ENCODE measurements around the gene B4GALNT4.
"Not testable (repeated sequence)": the region's sequence is repeated elsewhere in the genome, so short reads cannot be mapped to it uniquely, and the experiment has no call there.

The B4GALNT4 gene

DNA sequence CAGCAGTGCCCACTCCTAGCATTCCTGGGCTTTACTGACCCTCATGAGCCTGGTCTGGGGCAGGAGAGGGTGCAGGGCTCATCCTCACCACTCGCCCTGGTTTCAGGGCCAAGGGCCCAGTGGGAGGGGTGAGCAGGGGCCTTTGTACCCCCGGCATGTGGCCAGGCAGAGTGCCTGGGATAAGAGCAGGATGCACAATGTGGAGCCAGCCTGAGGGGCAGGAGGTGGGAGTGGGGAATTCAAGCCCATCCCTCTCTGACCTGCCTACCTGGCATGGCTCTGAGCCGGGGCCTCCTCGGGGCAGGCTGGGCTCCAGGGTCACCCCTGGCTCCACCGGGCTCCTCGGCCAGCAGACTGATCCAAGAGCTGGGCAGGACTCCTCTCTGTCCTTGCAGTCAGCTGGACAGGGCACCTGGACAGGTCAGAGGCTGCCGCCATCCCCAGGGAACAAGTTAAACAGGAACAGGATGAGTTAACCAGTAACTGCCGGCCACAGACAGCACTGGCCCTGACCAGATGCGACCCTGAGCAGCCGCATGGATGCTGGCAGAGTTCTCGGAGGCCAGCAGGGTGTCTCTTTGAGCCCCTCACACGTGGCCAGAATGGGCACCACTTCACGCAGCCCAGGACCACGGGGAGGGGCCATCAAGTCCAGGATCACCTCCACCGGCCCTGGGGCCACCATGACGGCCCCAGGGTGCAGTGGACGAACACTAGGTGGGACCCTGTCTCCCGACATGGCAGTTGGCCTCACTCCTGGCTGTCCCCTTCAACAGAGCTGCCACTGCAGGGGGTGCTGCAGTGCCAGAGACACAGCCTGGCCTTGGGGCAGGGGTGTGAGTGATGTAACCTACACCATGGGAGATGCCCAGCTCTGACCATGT, 40.5 kb downstream of the B4GALNT4 start:
- DNase-seq = no peak

DNA sequence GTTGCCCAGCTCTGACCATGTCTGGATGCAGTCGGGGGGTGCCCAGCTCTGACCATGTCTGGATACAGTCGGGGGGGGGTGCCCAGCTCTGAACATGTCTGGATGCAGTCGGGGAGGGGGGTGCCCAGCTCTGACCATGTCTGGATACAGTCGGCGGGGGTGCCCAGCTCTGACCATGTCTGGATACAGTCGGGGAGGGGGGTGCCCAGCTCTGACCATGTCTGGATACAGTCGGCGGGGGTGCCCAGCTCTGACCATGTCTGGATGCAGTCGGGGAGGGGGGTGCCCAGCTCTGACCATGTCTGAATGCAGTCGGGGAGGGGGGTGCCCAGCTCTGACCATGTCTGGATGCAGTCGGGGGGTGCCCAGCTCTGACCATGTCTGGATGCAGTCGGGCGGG, 41.4 kb downstream of the B4GALNT4 start:
- not testable (repeated sequence) for DNase-seq

DNA sequence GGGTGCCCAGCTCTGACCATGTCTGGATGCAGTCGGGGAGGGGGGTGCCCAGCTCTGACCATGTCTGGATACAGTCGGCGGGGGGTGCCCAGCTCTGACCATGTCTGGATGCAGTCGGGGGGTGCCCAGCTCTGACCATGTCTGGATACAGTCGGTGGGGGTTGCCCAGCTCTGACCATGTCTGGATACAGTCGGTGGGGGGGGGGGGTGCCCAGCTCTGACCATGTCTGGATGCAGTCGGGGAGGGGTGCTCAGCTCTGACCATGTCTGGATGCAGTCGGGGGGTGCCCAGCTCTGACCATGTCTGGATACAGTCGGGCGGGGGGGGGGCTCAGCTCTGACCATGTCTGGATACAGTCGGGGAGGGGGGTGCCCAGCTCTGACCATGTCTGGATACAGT, 42.2 kb downstream of the B4GALNT4 start:
- not testable (repeated sequence) for DNase-seq

DNA sequence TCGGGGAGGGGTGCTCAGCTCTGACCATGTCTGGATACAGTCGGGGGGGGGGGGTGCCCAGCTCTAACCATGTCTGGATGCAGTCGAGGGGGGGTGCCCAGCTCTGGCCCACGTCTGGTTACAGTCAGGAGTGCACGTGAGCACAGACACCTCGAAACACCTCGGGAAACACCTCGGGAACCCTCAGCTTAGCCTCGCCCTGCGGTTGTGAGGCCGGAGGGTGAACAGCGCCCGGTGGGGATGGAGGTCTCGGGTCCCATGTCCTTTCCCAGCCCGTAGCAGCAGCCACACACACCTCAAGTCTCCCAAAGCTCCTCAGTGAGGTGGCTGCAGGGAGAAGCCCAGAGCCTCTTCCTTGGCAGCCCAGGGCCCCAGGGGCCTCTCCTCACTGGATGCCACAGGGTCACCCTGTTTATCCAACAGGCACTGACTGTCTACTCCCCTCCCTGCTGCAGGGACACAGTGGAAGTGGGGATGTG, 43.4 kb downstream of the B4GALNT4 start:
- no peak for DNase-seq

DNA sequence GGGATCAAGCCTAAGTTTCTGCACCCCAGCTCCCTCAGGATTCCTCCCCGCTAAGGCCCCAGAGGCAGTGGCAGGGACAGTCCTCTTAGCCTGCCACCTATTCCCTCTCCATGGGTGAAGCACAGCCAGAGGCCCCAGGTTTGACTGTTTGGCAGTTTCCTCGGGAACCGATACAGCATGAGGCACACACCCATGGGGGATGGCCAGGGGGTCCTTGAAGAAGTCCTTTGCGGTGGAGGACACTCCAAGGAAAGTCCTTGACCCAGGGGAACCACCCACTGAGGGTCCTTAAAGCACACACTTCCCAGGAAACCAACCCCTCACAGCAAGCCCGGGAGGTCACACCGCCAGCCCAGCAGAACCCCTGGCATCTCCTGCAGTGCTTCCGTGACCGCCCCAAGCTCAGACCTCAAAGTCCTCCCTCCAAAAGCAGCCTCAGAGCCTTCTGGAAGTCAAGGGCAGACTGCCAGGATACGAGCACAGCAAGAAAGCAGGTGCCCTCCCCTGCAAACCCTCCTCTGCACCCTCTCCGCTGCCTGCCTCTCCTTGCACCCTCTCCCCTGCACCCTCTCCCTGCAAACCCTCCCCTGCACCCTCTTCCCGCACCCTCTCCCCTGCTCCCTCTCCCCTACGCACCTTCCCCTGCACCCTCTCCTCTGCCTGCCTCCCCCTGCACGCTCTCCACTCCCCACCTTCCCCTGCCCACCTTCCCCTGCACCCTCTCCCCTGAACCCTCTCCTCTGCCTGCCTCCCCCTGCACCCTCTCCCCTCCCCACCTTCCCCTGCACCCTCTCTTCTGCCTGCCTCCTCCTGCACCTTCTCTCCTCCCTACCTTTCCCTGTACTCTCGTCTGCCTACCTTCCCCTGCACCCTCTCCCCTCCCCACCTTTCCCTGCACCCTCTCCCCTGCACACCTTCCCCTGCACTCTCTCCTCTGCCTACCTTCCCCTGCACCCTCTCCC, 44.1 kb downstream of the B4GALNT4 start:
- no peak for DNase-seq

DNA sequence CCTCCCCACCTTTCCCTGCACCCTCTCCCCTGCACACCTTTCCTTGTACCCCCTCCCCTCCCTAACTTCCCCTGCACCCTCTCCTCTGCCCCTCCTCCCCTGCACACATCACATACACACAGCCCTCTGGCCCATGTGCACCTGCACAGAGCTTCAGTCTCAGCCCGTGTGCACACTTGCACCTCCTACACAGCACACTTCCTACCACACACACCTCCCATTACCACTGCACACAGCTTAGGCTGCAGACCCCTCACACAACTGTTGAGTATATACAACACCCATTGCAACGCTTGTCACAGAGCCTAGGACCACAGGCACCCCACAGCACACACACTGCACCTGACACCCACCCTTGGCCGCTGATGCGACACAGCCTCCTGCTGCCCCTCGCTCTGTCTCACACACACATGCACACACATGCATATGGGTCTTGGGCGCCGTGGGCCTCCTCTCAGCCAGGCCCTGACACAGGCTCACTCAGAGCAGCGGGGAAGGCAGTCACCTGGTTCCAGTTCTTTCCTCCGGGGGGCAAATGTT, 45.1 kb downstream of the B4GALNT4 start:
- DNase-seq = no peak

DNA sequence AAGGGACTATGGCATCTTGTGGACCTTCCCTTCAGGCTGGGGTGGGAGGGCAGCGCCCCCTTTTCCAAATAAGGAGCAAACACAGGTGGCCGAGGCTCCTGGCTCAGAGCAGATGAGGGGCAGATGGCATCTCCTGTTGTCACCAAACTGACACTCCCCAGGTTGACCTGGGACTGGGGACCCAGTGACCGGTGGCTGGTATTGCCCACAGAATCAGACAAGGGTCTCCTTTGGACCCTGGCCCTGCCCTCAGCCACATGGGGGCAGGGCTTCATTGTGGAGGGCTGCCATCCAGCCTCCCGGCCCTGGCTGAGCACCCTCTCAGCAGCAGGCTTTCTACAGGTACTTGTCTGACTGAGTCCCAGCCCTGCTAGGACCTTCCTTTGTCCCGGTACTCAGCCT, 46.3 kb downstream of the B4GALNT4 start:
- DNase-seq = no peak

DNA sequence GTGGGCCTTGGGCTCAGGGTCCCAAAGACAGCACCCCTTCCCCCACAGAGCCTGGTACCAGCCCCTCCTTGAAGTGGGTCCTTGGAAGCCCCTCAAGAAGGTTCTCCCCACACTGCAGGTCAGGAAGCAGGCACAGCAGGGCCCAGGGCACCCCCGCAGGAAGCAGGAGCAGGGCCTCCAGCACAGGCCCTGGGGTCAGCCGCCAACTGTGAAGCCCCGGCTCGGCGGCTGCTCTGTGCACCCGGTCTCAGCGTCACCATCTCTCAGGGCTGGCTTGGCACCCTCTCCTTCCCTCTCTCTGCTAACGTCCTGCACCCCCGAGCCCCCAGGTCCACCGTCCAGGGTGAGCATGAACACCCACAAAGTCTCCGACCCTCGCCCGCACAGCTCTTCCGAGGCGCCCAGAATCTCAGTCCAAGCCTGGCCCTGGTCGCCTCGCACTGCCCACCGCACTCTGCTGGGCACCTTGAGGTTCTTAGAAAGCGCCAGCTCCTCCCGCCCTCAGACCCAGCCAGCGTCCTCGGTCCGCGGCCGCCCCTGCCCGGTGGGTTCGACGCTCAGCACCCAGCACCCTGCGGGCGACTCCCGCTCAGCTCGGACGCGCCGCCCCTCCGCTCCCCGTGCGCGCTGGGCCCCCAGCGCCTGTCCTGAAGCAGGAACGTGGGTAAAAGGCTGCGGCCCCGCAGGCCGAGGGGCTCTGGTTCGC, 46.9 kb downstream of the B4GALNT4 start:
- no peak for DNase-seq

DNA sequence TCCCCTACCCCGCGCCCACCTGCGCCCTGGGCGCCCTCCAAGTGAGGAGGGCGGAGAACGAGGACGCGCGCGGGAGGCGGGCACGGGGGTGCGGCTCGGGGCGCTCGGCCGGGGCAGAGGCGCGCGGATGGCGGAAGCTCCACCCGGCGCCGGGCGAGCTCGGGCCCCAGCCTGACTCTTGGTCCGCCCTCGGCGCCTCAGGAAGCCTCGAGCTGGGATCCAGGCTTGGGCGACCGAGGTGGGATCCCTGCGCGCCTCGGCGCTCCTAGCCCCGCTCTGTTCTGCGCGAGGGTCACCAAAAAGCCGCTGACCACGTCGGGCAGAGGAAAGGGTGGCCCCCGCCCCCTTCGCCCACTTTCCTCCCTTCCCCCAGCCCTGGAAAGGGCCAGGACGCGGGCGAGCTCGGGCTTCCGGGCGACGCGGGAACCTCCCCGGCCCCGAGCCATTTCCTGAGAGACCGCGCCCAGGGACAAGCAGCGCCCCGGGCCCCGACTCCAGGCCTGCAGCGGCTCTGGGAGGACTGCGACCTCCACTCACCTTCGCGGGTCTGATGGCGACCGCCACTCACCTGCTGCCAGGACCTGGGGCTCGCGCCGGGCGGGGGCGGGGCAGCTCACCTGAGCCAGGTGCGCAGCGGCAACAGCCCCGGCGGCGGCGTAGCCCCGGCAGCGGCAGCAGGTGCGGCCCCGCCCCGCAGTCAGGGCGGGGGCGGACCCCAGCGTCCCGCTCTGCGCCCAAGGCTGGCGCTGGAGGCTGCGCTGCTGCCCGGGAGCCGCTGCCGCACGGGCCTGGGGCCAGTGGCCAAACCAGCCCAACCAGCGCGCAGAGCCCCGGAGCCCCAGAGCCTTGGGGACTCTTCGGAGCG, 47.7 kb downstream of the B4GALNT4 start:
- peak; percentile 81 for DNase-seq

DNA sequence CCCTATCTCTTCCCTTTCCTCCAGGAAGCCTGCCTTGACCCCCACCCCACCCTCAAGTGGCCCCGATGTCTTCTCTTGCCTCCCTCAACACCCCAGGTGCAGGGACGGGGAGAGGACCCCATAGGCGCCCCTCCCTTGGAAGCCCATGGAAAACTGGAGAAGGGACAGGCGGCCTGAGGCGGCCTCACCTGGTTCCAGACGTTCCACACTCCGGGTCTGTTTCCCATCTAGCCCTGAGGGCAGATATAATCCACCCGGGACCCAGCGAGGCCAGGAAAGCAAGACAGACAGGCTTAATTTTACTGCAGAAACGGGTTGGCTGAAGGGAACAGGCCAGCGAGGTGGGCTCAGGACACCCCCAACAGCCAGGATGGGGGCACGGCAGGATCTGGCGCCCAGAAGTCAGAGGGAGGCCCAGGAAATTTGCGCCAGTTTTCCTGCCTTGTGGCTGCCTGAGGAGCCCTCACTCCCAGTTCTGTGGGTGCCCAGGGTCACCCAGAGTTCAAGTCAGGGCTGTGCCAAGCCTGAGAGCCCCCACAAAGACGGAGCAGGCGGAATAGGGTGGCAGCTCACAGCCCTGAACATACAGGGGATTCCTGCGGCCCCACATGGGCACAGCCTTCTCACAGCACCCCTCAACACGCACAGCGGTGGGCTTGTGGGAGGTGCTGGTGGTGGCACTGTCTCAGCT, 48.5 kb downstream of the B4GALNT4 start:
- no peak for DNase-seq

DNA sequence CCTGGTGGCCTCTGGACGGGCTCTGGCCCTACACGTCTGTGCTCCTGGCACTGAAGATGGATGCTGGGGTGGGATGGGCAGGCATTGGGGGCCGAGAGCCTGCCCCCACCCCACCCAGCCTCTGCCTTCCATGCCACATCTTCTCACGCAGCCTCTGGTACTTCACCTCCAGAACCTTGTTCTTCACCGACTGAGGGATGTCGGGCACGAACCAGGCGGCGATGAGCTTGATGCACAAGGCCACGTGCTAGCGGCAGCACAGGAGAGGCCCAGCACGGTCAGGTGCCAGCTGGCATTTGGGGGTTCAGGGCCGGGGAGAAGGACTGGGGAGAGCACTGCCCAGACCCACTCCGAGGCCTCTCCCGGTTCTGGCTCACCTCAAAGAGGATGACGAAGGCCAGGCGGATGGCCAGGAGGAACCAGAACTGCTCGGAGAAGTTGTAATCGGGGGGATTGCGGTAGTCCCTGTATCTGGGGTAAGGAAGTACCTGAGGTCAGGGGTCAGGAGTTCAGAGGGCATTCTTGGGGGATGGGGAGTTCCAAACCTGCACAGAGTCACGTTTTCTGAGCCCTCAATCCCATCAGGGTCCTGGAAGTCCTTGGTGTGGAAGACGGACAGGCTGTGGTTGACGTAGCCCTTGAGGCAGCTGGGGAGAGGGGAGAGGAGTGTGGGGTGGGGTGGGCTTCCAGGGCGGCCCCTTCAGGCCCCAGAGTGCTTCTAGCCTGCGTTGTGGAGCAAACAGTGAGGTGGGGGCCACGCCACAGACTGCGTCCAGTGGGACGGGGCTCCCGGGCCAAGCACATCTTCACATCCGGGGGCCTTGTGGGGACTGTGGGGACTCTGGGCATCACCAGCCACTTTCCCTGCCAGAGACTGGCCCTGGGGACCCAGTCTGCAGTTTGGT, 49.3 kb downstream of the B4GALNT4 start:
- no peak for DNase-seq

DNA sequence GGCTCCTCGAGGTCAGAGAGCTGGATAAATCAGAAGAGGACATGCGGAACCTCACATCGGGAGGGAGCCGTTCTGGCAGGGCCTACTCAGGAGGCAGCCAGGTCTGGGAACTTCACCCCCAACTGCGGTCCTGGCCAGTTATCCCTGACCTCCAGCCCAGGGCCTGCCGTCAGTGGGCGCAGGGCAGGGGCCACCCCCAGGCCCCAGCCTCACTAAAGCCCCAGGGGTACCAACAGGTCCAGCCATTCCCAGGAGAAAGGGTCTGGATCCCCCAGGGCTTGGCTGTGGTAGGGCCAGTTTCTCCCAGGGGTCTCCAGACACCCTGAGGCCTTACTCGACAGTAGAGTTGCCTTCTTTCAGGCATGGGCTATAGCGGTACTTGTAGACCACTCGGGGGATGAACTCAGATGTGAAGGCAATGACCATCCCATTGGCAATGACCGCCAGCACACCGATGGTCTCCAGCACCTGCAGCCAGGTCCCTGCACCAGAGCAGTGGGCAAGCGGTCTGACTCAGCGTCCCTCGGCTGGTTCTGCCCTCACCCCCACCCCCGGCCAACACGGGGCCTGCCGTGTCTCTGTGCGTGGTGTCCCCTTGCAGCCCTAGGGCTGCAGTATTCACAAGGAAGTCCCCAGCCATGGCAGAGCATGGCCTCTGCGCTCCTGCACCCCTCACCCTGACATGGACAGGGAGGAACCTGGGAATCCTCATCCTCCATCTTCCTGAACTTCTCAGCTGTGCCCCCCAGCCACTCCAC, 50.1 kb downstream of the B4GALNT4 start:
- DNase-seq = no peak

DNA sequence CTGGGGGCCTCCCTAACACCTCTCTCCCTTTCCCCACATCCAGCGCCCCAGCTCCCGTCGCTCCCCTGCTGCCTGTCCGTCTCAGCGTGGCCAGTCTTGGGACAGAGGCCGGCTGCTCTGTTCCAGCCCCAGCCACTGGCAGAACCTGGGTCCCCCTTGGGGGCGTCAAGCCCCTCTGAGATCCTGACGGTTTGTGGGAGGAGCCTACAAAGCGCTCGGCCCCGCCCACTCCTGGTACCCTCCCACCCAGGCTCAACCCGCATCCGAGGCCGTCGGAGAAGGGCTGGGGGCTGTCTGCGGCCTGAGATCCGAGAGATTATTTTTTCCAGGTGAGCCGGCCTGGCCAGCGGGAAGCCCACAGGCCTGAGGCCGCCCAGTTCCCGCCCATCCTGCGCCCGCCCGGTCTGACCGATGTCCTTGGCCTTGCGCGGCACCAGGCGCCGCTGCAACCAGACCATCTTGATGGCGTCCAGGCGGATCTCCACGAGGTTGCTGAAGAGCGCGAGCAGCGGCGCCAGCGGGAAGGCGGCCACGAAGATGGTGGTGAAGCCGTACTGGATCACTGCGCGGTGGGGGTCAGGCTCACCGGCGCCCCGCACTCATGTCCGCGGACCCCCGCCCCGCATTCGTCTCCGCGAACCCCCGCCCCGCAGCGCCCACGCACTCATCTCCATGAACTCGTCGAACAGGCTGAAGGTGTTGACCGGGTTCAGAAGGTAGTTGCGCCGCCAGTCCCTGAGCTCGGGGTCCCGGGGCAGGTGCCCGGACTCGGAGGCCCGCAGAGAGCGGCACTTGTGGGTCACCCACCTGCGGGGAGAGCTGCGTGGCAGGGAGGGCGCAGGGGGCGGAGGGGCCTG, 51.0 kb downstream of the B4GALNT4 start:
- no peak for DNase-seq

DNA sequence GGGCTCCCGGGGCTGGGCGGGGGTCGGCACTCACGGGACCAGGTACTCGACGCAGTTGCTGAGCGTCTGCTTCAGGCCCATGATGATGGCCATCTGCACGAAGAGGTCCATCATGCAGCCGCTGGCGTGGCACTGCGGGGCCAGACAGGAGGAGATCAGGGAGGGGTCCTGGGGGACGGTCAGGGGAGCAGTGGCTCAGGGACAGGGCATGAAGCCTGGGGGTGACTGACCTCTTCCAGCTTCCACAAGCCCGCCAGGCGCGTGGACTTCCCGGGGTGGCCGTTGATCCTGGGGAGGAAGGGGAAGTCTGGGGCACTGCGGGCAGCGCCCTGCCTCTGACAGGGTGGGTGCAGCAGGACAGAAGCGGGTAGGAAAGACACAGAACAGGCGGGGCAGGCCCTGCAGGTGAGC, 51.6 kb downstream of the B4GALNT4 start:
- no peak for DNase-seq

DNA sequence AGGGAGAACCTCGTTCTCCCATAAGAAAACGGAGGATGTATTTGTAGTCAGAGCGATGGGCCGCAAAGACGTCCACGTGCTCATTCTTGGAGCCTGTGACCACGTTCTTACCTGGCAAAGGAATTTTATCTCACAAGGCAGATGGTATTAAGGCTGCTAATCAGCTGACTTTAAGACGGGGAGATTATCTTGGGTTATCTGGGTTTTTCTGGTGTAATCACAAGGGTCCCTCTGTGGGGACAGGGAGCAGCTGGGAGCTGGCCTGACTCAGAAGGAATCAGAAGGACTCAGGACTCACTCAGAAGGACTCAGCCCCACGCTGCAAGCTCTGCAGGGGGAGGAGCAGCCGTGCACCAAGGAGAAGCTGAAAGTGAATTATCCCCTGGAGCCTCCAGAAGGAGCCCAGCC, 53.0 kb downstream of the B4GALNT4 start:
- no peak for DNase-seq

DNA sequence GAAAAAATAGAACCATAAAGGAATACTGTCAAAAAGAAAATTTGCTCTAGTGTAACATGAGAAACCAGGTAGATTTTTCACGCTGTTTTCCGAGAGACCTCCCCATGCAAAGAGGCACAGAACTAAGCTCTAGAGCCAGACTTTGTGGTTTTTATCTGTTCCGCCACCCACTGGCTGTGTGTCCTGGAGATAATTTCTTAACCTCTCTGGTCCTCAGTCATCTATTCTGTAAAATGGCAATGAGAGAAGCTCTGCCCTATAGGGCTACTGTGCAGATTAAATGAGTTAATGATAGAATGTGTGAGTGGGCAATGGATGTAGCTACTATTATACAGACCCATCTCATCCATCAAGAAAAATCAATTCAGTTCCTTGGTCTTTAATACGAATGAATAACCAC, 54.9 kb downstream of the B4GALNT4 start:
- DNase-seq = no peak

DNA sequence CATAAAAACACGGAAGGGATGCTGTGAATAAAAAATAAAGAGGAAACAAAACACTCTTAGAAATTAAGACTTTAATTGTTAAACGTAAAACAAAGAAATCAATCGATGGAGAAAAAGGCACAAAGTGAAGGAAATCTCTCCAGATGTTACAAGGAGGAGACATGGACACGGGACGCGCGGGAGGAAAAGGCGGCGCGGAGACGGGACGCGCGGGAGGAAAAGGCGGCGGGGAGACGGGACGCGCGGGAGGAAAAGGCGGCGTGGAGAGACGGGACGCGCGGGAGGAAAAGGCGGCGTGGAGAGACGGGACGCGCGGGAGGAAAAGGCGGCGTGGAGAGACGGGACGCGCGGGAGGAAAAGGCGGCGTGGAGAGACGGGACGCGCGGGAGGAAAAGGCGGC, 55.5 kb downstream of the B4GALNT4 start:
- not testable (repeated sequence) for DNase-seq

DNA sequence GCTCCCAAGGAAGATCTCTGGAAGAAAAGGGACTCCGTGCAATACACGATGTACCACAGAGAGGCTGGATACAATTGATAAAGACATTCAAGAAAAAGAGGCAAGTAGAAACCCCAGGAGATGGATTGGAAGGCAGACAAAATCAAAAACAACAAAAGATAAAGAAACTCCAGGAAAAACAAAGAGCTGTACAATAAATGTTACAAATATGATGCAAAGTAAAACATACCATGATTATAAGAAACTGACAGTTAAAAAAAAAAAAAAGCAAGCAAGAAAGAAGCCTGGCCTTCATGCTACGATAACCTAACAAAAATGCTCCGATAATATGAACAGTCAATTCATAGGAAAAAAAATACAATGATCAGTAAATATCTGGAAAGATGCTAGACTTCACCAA, 56.0 kb downstream of the B4GALNT4 start:
- DNase-seq = no peak
